ENCODE measurements around the gene MRPL22. TPM values are rescaled to one million over a fixed set of nuclear protein-coding genes. Genes with fewer than 3 reads are reported as not detected.
A peak's percentile ranks its signal among the peaks of the same experiment; 100 is the strongest.
"Not testable (repeated sequence)": the region's sequence is repeated elsewhere in the genome, so short reads cannot be mapped to it uniquely, and the experiment has no call there.

The MRPL22 gene
- total RNA-seq, 1 donor from 2014 or later = 20.8 TPM

DNA sequence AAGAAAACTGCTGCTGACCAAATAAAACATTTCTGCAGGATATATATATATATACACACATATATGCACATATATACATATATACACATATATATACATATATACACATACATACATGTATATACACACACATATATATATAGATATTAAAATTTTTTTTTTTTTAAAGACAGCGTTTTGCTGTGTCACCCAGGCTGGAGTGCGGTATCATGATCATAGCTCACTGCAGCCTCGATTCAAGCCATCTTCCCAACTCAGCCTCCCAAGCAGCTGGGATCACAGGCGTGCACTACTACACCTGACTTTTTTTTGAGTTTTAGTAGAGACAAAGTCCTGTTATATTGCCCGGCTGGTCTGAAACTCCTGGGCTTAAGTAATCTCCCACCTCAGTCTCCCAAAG is 2.7 kb downstream of the MRPL22 start:
- no peak for DNase-seq

DNA sequence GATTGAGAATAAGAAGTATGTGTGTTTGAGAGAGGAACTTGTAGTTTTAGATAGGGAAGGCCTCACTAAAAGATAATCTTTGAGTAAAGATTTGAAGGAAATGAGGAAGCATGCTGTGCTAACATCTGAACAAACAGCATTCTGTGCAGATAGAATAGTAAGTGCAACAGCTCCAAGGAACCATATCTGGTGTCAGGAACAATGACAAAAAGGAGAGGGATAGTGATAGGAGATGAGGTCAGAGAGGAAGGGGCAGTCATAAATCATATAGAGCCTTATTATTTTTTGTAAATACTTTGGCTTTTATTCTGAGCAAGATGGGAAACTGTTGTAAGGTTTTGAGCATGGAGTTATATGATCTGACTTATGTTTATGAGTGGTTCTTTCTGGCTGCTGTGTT is 3.8 kb downstream of the MRPL22 start:
- DNase-seq = no peak

GRCh38 chr5:154945695-154946301 is 4.9 kb downstream of the MRPL22 start:
- DNase-seq = peak; percentile 39

DNA sequence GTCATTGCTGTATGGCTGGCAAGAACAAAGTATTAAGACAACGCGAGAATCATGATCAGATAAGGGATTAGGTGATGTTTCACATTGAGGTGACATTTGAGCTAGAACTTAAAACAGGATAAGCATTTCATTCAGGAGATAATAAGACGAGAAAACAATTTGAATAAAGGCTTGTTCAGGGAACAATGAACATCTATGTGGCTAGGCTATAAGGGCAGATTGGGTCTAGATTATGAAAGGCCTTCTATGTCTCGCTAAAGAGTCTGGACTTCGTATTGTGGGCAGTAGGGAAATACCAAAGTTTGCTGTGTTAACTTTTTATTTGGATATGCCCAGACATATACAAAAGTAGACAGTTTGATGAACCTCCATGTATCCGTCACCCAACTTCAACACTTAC is 6.9 kb downstream of the MRPL22 start:
- DNase-seq = no peak

DNA sequence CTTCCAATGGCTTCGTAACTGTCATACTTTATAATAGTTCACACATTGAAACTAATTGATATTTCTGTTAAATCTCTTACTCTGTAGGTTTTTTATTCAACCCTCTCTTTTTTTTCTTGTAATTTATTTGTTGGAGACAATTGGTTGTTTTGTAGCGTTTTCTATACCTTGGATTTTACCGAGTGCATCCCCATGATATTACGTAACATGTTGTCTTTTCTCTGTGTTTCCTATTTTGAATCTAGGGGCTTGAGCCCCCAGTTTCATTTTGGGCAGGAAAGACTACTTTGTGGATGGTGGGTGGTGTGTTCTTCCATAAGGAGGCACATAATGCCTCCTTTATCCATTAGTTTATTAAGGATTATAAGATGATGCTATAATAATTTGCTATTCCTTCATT is 7.4 kb downstream of the MRPL22 start:
- DNase-seq = no peak

DNA sequence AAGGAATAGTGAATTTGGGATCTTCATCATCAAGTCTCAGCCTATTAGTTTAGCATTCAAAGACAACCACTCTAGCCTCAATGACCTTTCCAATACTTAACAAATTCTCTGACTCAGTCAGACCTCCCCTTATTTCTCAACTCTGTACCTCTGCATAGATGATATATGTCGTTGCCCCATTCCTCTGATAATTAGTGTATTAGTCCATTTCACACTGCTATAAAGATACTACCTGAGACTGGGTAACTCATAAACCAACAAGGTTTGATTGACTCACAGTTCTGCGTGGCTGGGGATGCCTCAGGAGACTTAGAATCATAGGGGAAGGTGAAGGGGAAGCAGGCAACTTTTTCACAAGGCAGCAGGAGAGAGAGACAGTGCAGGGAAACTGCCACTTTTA is 8.9 kb downstream of the MRPL22 start:
- no peak for DNase-seq

- DNase-seq = no peak
Observed at GRCh38 chr5:154956712-154957111, 15.8 kb downstream of the MRPL22 start.

DNA sequence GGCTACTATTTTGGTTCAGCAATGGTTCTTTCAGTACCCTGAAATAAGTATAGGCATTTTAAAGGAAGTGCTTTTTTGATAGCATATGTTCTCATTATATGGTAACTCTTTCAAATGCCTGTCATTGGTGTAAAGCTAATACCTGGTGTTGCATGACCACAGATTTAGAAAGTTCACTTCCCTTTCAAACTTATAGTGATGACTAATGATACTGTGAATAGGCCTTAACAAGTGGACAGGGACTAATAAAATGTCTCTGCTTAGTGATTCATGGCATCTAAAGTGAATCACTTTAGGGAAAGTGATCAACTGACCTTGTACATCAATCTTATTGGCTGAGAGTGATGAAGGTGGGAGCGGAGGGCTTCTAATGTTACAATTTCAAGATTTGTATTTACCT is 21.6 kb downstream of the MRPL22 start:
- no peak for DNase-seq

GRCh38 chr5:154966081-154966841 is 25.4 kb downstream of the MRPL22 start:
- DNase-seq = no peak

DNA sequence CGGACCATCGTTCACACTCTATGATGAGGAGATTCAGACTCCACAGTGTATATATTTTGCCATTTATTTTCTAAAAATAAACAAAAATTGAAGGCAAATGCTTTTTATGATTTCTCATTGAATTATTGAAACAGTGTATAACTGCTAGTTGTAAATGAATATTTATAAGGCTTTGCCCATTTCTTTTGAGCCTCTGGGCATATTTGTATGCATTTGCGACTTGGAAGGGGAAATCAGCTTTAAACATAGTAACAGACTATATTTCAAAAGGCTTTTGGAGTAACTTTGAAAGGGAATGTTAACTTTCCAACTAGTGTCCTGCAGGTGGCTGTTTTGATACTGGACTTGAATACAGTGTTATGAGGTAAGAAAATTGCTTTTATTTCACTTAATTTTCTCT is 26.0 kb downstream of the MRPL22 start:
- no peak for DNase-seq

- DNase-seq = no peak
Observed at GRCh38 chr5:154967421-154968024, 26.6 kb downstream of the MRPL22 start.

DNA sequence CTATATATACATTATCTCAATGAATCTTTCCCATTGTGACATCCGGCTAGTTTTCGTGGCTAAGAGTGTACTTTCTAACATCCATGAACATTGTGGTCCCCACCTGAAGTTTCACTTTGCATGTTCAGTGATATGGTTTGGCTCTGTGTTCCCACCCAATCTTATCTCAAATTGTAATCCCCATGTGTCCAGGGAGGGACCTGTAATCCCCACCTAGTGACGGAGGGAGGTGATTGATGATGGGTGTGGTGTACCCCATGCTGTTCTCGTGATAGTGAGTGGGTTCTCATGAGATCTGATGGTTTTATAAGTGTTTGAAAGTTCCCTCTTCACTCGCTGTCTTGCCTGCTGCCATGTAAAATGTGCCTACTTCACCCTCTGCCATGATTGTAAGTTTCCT is 28.1 kb downstream of the MRPL22 start:
- DNase-seq = no peak

DNA sequence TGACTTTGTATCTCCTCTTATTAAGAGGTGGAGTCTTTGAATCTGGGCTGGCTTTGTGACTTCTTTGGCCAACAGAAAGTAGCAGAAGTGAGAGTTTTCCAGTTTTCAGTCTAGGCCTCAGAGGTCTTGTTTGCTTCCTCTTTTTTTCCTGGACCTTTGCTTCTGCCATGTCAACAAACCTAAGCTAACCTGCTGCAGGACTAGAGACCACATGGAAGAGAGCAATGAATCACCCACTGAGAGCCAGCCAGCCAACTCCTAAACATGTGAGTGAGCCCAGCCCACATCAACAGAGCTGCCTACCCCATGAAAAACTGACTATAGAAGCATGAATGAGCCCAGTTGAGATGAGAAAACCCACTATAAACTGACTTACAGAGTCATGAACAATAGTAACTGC is 29.9 kb downstream of the MRPL22 start:
- no peak for DNase-seq

DNA sequence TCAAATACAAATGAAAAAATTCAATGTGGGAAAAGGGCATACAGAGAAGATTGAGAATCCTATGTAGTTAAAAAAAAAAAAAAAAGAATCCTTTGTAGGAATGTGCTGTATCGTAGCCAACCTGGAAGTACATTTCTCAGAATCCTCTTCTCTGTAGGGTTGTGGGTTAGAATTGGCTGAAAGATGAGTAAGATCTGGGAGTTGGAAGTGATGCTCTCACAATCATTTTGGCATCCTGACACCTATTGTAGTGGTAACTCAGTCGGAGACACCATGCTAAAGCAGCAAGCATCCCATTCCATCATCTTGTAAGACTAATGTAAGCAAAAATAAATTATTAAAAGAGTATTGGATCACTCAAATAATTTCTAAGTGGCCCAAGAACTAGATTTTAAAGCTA is 30.6 kb downstream of the MRPL22 start:
- DNase-seq = no peak

DNA sequence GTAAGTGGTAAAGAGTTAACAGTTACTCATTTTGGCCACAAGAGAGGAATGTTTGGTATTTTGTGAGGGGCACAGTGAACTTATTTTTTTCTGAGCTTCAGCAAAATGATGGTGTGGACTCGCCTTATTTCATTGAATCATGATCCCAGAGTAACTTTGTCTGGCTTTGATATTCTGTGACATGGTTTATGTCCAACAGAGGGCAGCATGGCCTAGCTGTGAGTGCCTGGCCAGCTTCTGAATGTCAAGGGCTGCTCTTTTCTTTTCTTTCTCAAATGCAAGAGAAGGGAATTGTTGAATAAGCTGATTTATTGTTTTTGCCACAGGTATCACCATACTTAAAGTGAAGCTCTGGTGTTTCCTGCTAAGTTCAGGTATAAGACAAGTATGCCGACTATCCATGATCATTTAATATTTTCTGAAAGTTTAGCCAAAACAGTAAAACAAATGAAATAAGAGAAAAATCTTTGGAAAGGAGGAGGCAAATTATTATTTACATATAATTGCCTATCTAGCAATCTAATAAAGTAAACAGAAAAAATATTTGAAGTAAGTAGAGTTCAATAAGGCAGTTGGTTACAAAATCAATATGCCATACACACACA is 31.7 kb downstream of the MRPL22 start:
- DNase-seq = peak; percentile 64

DNA sequence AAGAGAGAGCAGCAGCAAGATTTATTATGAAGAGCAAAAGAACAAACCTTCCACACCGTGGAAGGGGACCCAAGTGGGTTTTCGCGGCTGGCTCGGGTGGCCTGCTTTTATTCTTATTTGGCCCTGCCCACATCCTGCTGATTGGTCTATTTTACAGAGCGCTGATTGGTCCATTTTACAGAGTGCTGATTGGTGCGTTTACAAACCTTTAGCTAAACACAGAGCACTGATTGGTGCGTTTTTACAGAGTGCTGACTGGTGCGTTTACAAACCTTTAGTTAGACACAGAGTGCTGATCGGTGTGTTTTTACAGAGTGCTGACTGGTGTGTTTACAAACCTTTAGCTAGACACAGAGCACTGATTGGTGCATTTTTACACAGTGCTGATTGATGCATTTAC is 35.2 kb downstream of the MRPL22 start:
- not testable (repeated sequence) for DNase-seq

- DNase-seq = no peak
Observed at GRCh38 chr5:154977409-154977808, 36.5 kb downstream of the MRPL22 start.

GRCh38 chr5:154978294-154978693 is 37.4 kb downstream of the MRPL22 start:
- DNase-seq = not testable (repeated sequence)

DNA sequence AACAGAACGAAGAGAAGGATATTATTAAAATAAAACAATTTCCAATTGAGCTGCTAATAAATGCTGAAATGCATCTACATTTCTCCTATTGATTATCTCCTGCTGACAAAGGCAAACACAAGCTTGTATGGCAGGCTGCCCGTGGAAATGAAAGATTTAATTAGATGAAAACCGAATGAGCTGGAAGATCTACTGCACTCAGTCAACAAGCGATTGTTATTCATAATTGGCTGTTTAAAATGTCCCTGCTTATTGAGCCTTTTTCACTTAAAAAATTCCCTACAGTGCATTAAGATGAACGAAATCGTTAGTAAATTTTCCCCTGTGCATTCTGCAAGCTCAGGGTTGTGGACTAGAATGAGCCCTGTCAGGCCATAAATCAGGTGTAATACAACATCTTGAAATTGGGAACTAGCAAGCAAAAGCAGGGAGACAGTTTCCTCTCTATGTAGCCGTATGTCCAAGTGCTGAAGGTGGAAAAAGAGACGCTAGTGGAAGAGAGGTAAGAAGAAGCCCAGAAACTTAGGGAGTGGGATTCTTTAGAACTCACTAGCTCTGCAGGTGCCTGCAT is 44.2 kb downstream of the MRPL22 start:
- no peak for DNase-seq

GRCh38 chr5:154986151-154986550 is 45.3 kb downstream of the MRPL22 start:
- DNase-seq = peak; percentile 3

DNA sequence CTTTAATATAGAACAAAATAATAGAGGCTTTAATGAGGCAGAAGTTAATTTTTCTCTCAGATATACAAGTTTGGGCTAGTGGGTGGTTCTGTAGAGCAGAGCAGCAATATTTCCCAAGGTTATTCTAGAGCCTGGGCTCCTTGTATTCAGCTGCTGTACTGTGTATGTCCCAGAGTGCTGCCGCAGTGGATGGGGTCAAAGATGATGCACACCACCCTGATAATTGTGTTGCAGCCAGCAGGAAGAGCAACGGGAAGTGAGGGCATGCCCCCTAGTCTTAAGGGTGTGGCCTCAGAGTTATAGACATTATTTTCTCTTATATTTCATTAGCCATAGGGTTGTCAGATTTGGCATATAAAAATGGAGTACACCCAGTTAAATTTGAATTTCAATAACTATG is 48.8 kb downstream of the MRPL22 start:
- no peak for DNase-seq

DNA sequence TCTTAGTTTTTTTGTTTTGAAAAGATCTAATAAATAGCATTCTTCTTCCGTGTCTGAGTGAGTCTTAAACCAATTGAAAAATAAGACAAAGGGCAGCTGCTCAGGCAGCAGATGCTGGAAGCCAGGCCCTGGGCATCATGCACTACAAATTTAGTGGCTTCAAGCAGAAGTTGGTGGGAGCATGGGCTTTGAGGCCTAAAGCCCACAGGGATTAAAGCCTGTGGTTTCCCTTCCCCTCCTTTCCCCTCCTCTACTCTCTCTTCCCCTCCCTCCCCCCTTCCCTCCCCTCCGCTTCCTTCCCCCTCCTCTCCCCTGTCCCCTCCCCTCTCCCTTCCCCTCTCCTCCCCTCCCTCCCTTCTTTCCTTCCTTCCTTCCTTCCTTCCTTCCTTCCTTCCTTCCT is 52.6 kb downstream of the MRPL22 start:
- no peak for DNase-seq

DNA sequence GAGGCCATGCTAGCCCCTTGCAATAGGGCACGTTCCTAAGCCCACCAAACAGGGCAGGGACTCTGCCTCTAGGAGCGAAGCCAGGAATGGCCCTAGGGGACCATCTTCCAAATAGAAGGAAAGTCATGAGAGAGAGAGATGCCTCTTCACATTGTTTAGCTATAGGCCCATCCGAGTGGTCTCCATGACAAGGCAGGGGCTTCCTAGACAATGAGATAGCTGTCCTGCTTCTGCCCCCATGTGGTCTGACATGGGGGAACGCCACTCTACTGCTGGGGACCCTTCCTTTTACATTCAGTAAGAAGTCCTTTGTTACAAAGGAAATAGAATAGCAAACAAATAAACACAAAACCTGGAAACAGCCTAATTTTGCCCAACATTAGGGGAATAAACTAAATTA is 54.8 kb downstream of the MRPL22 start:
- DNase-seq = no peak

Data from tongue (tissue), 2 donors.